ENCODE results near the gene NEAT1. TPM values are rescaled to one million over a fixed set of nuclear protein-coding genes. Genes with fewer than 3 reads are reported as not detected.

NEAT1 gene
- total RNA-seq, 2 experiments from 2014 or later = 221 to 223 TPM

DNA sequence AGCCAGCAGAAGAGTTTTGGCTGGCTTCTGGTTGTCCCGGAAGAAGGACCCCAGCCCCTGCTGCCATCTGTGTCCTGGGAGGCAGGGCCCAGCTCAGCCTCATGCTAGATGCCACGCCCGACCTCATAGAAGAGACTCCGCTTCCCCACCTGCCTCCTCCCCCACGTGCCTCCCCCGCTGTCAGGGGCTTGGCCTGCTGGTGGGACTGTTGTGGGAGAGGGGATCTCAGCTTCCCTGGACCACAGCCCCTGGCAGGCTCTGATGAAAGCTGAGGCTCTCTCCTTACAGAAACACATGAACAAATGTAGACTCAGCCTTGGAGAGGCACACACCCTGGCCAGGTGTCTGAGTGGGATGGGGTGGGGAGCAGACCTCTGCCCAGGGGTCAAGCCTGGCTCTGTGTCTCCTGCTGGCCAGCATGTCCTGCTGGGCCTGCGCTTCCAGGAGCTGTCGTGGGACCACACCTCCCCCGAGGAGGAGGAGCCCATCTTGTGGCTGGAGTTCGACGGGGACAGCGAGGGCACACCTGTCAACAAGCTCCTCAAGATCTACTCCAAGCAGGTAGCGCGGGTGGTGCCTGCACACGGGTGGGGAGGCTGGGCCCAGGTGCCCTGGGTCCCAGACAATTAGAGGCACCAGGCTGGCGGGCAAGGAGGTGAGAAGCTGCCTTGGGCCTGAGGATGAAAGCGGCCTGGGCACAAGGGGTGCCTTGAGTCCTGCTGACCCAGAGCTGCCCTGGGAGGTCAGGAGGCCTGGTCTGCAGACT, 22.1 kb upstream of the NEAT1 start:
- Mint-ChIP-seq H3K27me3 (no peaks in the 10 kb centered on the region), H3K27ac (no peak overlapping the region), H3K9me3 (no peaks in the 10 kb centered on the region), H3K4me3 (no peak overlapping the region), H3K4me1 (ENCODE audit: low read depth) (peaks cover 5% of the 10 kb centered on the region), H3K36me3 (ENCODE audit: low read depth) (peaks cover 56% of the 10 kb centered on the region)
- ChIA-PET POLR2A (no interaction called here), CTCF (interaction anchor here (1.3 kb wide), 1 partner anchor 18 kb away, joined by 3 read pairs; the partner anchor contains the start of gene SLC25A45)
- Histone ChIP-seq H3K4me3 (ENCODE audit: low read length) (no peak overlapping the region), H3K36me3 (ENCODE audit: insufficient read depth, low read length) (peaks cover 64% of the 10 kb centered on the region), H3K9me3 (ENCODE audit: control insufficient read depth in 1 of 2, insufficient read depth in 1 of 2, low read length in 2 of 2) (no peaks in the 10 kb centered on the region), H3K27ac (ENCODE audit: low read depth in 1 of 2, low read length in 2 of 2) (no peak overlapping the region), H3K27me3 (ENCODE audit: control insufficient read depth in 1 of 2, insufficient read depth in 2 of 2, low read length in 2 of 2) (no peaks in the 10 kb centered on the region), H3K4me1 (ENCODE audit: insufficient read depth, low read length) (peaks cover 9% of the 10 kb centered on the region)
- no peak for TF ChIP-seq CTCF (IDR thresholded peaks at IDR 0.05)
- DNase-seq = no peak
- no peak for ATAC-seq (ENCODE audit: poor library complexity)
- intact Hi-C loops (cut with DNase I, micrococcal nuclease) = no loop called here

DNA sequence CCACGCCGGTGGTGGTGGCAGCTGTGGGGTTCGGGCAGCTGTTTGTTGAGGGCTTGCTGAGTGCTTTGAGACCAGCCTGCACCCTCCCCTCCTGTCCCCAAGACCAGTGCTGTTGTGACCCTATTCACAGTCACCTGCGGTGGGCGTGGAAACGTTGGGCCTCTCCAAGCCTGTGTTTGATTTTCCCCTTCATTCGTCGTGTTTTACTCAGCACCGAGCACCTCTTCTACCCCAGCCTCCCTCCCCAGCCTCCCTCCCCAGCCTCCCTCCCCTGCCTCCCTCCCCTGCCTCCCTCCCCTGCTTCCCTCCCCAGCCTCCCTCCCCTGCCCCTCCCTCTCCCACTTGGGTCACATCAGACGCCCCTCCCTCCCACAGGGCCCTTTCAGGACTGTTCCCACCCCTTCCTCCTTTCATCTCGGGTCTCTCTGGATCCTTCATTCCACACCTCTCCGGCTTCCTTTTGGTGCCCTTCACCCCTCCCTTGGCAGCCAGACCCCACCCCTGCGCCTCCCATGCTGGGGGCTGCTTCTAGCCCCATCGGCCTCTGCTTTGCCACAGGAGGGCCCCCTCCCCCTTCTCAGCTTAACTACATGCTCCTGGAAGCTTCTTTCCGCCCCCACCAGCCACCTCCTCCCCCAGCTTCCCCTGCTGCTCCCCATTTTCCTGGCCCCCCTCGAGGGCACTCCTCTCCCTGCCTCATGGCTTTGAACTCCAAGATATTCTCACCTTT, 21.4 kb upstream of the NEAT1 start:
- POLR2A ChIA-PET = interaction anchor here (0.6 to 1.7 kb wide), 2 partner anchors 23 to 33 kb away, joined by 3 to 4 read pairs; no protein-coding TSS in a partner anchor
- peaks cover 50% of the 10 kb centered on the region for H3K36me3 Mint-ChIP-seq (ENCODE audit: low read depth)

More for the DNA sequence above, 21.4 kb upstream of the NEAT1 start:
- no peak overlapping the region for H3K27ac ChIP-seq (ENCODE audit: low read depth in 1 of 2, low read length in 2 of 2)
- H3K36me3 ChIP-seq (ENCODE audit: insufficient read depth, low read length) = peaks cover 62% of the 10 kb centered on the region
- Mint-ChIP-seq H3K4me1 (ENCODE audit: low read depth) (peaks cover 5% of the 10 kb centered on the region), H3K27me3 (no peaks in the 10 kb centered on the region), H3K9me3 (no peaks in the 10 kb centered on the region), H3K4me3 (no peak overlapping the region), H3K27ac (no peak overlapping the region)
- CTCF ChIA-PET = interaction anchor here (0.7 to 1.5 kb wide), 3 partner anchors 19 to 109 kb away, joined by 3 to 4 read pairs (median 3); partner anchors contain the start of gene SLC25A45
- intact Hi-C loops (cut with DNase I, micrococcal nuclease) = no loop called here
- no peaks in the 10 kb centered on the region for H3K9me3 ChIP-seq (ENCODE audit: control insufficient read depth in 1 of 2, insufficient read depth in 1 of 2, low read length in 2 of 2)
- H3K4me3 ChIP-seq (ENCODE audit: low read length) = no peak overlapping the region
- ATAC-seq (ENCODE audit: poor library complexity) (no peak), DNase-seq (no peak)
- TF ChIP-seq CTCF (IDR thresholded peaks at IDR 0.05) = no peak
- no peaks in the 10 kb centered on the region for H3K27me3 ChIP-seq (ENCODE audit: control insufficient read depth in 1 of 2, insufficient read depth in 2 of 2, low read length in 2 of 2)
- peaks cover 9% of the 10 kb centered on the region for H3K4me1 ChIP-seq (ENCODE audit: insufficient read depth, low read length)
